Spleen (tissue), 11 donors: ENCODE results near the gene TBCD. TPM values are rescaled to one million over a fixed set of nuclear protein-coding genes. Genes with fewer than 3 reads are reported as not detected.

ENCODE experiments used
- DNase-seq: peaks from one replicate; pipeline ENCODE4 v3.0.0-alpha.2; 2020
- H3K27ac ChIP-seq, 8 donors: fragments of 200-600 bp; sonication (generic) in 7 of 8; 1 replicate in 4 of 8; 2 replicates in 4 of 8; pipeline versions ENCODE4 v1.5.0 to v1.8.0; 2016 to 2021; ENCODE audit warnings: inconsistent platforms in 4 of 8, mild to moderate bottlenecking in 4 of 8, moderate library complexity in 1 of 8
- H3K27me3 ChIP-seq, 7 donors: fragments of 200-600 bp; sonication (generic) in 6 of 7; replicated peaks in 1 of 7; 1 replicate in 4 of 7; 2 replicates in 3 of 7; pipeline versions ENCODE4 v1.5.0 to v1.8.0; 2016 to 2021; ENCODE audit warnings: inconsistent platforms in 3 of 7, mild to moderate bottlenecking in 1 of 7
- H3K36me3 ChIP-seq, 6 donors: fragments of 200-600 bp; sonication (generic) in 5 of 6; 1 replicate in 4 of 6; 2 replicates in 2 of 6; pipeline versions ENCODE4 v1.5.0 to v1.8.0; 2016 to 2021; ENCODE audit warnings: inconsistent platforms in 2 of 6
- H3K4me1 ChIP-seq, 6 donors: fragments of 200-600 bp; sonication (generic) in 5 of 6; 1 replicate in 3 of 6; 2 replicates in 3 of 6; pipeline versions ENCODE4 v1.5.0 to v1.8.0; 2016 to 2021; ENCODE audit warnings: inconsistent platforms in 3 of 6
- H3K4me3 ChIP-seq, 8 donors: fragments of 200-600 bp; sonication (generic) in 7 of 8; 1 replicate in 4 of 8; 2 replicates in 4 of 8; pipeline versions ENCODE4 v1.5.0 to v1.8.0; 2016 to 2021; ENCODE audit warnings: inconsistent platforms in 4 of 8, mild to moderate bottlenecking in 4 of 8, moderate library complexity in 2 of 8
- H3K9me3 ChIP-seq, 8 donors: fragments of 200-600 bp; sonication (generic) in 7 of 8; 1 replicate in 4 of 8; 2 replicates in 4 of 8; pipeline versions ENCODE4 v1.5.0 to v1.8.0; 2016 to 2021; ENCODE audit warnings: inconsistent platforms in 4 of 8
- CTCF ChIP-seq, 11 experiments: fragments of 200-600 bp in 7 of 11; fragments of 450-650 bp in 4 of 11; sonication (generic) in 4 of 11; IDR thresholded peaks in 8 of 11; conservative IDR thresholded peaks in 3 of 11; 1 replicate in 7 of 11; 2 replicates in 4 of 11; pipeline versions ENCODE4 v1.4.0 to v1.8.0; 2016 to 2021; ENCODE audit warnings: antibody characterized with exemption in 11 of 11, inconsistent platforms in 4 of 11, mild to moderate bottlenecking in 1 of 11
- POLR2A ChIP-seq, 3 donors: fragments of 450-650 bp; IDR thresholded peaks; one replicate each; pipeline ENCODE4 v1.5.1; 2017; ENCODE audit warnings: antibody characterized with exemption in 3 of 3, mild to moderate bottlenecking in 1 of 3
- POLR2AphosphoS5 ChIP-seq, 3 donors: sonication (generic); formaldehyde crosslinking; IDR thresholded peaks; one replicate each; pipeline ENCODE4 v1.5.1; 2017; ENCODE audit warnings: antibody characterized with exemption in 3 of 3
- WGBS, 5 donors: extraction: QIAGEN DNeasy Blood & Tissue Kit in 3 of 5; methylation state at CpG; one replicate each; pipeline versions ENCODE4 v1.1.5 to v1.1.7; 2013 to 2018; 5-methylcytosine and 5-hydroxymethylcytosine counted together
- intact Hi-C: fragments of 100-400 bp; cut with DNase I; formaldehyde crosslinking; loops from one replicate; pipeline ENCODE4 v1.15.0; 2023; ENCODE audit warnings: low total_unique reads
- polyA plus RNA-seq, 3 donors: library from polyadenylated mRNA; stranded (reverse); fragments of 200-250 nt; gene quantifications; one replicate each; pipeline ENCODE4 v1.2.1, GENCODE V29; 2013
- total RNA-seq, 7 donors: library from RNA; depleted of rRNA in 3 of 7; stranded (reverse); fragments of >200 nt in 3 of 7; fragmentation: NEBNext Ultra II Directional in 4 of 7; extraction: Animal tissue kit (Norgen Biotek cat#: 25700) in 4 of 7; gene quantifications; one replicate each; pipeline versions ENCODE4 v1.1.0 to v1.2.1, GENCODE V29; 2016 to 2021
- donor health status: healthy with polysubstance abuse.
- donor health status: DM: no; HTN: no; CAD: no; lungs with moderate emphysema.
- donor health status: DM: no; HTN: no; CAD: no.
- donor health status: Bipolar disorder and iron deficiency.
- donor health status: healthy.
- donor health status: DM: no; HTN: no; CAD: no.
- donor health status: DM: yes; HTN: yes; CAD: no.

TBCD gene
- total and polyA plus RNA-seq, 10 donors = 55.6 to 207 (median 108) TPM

- Histone ChIP-seq H3K9me3 (no peaks in the 10 kb centered on the region), H3K4me3 (no peak overlapping the region), H3K4me1 (peaks cover 0 to 21% (median 2%) of the 10 kb centered on the region in 6 donors), H3K36me3 (peaks cover 0 to 75% (median 24%) of the 10 kb centered on the region in 6 donors), H3K27ac (no peak overlapping the region), H3K27me3 (no peaks in the 10 kb centered on the region)
- TF ChIP-seq CTCF (IDR thresholded peaks at IDR 0.05 in 8 of 11, conservative IDR thresholded peaks at IDR 0.05 in 3 of 11) (no peak), POLR2AphosphoS5 (IDR thresholded peaks at IDR 0.05) (no peak), POLR2A (IDR thresholded peaks at IDR 0.05) (no peak)
- 93 to 97% (median 93%) methylated on average over 11 to 15 of the region's 15 CpGs for WGBS, 5 donors
- intact Hi-C loops = no loop called here
- no peak for DNase-seq
Observed at GRCh38 chr17:82920150-82920549, 168.3 kb downstream of the TBCD start.

DNA sequence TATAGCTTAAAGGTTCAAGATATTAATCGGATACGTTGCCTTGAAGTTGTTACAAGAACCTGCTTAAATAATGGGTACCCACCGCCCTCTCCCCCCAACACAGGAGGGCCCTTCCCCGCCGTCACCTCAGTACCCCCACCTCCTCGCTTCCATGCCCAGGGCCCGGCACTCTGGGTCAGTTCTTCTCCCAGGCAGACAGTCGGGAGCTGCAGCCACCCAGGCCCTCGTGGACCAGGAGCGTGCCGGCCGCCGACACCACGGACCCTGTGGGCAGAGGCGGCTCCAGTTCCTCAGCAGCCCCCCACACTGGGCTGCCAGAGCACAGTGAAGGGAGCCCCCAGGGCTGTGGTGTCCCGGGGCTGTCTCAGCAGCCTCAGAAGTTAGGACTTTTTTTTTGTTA, 168.8 kb downstream of the TBCD start:
- DNase-seq = no peak
- TF ChIP-seq POLR2A (IDR thresholded peaks at IDR 0.05) (no peak), POLR2AphosphoS5 (IDR thresholded peaks at IDR 0.05) (no peak), CTCF (IDR thresholded peaks at IDR 0.05 in 8 of 11, conservative IDR thresholded peaks at IDR 0.05 in 3 of 11) (no peak)
- 89 to 96% (median 91%) methylated on average over 13 to 16 of the region's 16 CpGs for WGBS, 5 donors

DNA sequence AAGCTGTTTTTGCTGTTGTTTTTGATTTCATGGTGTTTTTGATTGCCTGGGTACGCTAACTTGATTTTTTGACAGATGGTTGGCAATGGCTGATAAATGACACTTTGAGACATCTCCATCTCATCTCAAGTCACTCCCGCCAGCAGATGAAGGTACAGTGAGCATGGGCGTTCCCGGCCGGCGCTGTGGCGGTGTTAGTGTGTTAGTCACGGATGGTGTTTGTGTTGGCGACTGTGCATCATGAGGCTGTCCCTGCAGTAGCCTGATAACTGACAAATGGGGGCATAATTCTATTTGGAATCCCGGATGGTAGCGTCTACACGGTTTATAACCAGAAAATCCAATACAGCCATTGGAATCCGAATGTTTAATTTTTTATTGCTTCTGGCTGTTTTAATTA, 169.6 kb downstream of the TBCD start:
- Histone ChIP-seq H3K36me3 (peaks cover 0 to 79% (median 34%) of the 10 kb centered on the region in 6 donors), H3K4me3 (no peak overlapping the region), H3K27ac (no peak overlapping the region), H3K4me1 (peaks cover 0 to 9% (median 0%) of the 10 kb centered on the region in 6 donors), H3K27me3 (no peaks in the 10 kb centered on the region), H3K9me3 (no peaks in the 10 kb centered on the region)
- TF ChIP-seq POLR2A (IDR thresholded peaks at IDR 0.05) = no peak
- peak; percentile 24 for DNase-seq
- intact Hi-C loops = no loop called here
- WGBS, 5 donors = 93 to 98% (median 97%) methylated on average over 13 of the region's 13 CpGs

More for the DNA sequence above, 168.8 kb downstream of the TBCD start:
- Histone ChIP-seq H3K36me3 (peaks cover 0 to 75% (median 30%) of the 10 kb centered on the region in 6 donors), H3K4me1 (peaks cover 0 to 16% (median 0%) of the 10 kb centered on the region in 6 donors), H3K4me3 (no peak overlapping the region), H3K27ac (no peak overlapping the region), H3K9me3 (no peaks in the 10 kb centered on the region), H3K27me3 (no peaks in the 10 kb centered on the region)
- intact Hi-C loops = no loop called here

- no peak overlapping the region for H3K4me3 ChIP-seq
- DNase-seq = peak; percentile 56
- no peaks in the 10 kb centered on the region for H3K27me3 ChIP-seq
- no peak overlapping the region for H3K27ac ChIP-seq
- intact Hi-C loops = no loop called here
- 83 to 91% (median 89%) methylated on average over 15 to 19 of the region's 19 CpGs for WGBS, 5 donors
- peaks cover 0 to 5% (median 0%) of the 10 kb centered on the region in 6 donors for H3K4me1 ChIP-seq
- TF ChIP-seq POLR2A (IDR thresholded peaks at IDR 0.05) (no peak), CTCF (IDR thresholded peaks at IDR 0.05 in 8 of 11, conservative IDR thresholded peaks at IDR 0.05 in 3 of 11) (no peak), POLR2AphosphoS5 (IDR thresholded peaks at IDR 0.05) (no peak)
- peaks cover 0 to 91% (median 46%) of the 10 kb centered on the region in 6 donors for H3K36me3 ChIP-seq
- no peaks in the 10 kb centered on the region for H3K9me3 ChIP-seq
Observed at GRCh38 chr17:82922646-82923045, 170.8 kb downstream of the TBCD start.
